GM10266 (cell line): ENCODE data around the gene CNTN4.

ENCODE experiments used
- DNase-seq: peaks from one replicate; pipeline ENCODE4 v3.0.0; 2012; ENCODE audit errors: extremely low spot score
- TF ChIP-seq, protein P1 (sequence below): IDR thresholded peaks from 2 replicates; pipeline ENCODE4 v1.5.1; 2012; ENCODE audit warnings: mild to moderate bottlenecking, low read depth; ENCODE audit not compliant: control insufficient read depth, insufficient read depth; ENCODE audit errors: missing control alignments

The CNTN4 gene

DNA sequence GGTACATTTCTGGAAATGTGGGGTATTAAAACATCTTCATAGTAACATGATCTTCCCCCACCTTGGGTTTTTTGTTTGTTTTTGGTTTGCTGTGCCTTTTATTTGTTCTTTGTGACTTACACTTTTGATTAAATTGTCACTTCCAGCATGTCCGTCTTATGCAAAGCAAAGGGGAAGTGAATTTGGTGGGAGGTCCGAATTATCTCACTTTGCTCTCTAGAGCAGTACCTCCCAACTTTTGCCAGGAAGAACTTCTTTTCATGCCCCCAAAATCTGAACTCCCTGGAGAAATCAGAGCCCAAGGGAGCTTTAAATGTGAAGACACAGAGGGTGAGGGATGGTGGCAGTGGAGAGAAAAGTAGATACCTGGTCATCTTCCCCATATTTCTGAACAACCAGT lies 838.4 kb downstream of the CNTN4 start:
- TF ChIP-seq, protein P1, sequence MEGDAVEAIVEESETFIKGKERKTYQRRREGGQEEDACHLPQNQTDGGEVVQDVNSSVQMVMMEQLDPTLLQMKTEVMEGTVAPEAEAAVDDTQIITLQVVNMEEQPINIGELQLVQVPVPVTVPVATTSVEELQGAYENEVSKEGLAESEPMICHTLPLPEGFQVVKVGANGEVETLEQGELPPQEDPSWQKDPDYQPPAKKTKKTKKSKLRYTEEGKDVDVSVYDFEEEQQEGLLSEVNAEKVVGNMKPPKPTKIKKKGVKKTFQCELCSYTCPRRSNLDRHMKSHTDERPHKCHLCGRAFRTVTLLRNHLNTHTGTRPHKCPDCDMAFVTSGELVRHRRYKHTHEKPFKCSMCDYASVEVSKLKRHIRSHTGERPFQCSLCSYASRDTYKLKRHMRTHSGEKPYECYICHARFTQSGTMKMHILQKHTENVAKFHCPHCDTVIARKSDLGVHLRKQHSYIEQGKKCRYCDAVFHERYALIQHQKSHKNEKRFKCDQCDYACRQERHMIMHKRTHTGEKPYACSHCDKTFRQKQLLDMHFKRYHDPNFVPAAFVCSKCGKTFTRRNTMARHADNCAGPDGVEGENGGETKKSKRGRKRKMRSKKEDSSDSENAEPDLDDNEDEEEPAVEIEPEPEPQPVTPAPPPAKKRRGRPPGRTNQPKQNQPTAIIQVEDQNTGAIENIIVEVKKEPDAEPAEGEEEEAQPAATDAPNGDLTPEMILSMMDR, result no peak
- no peak for DNase-seq

DNA sequence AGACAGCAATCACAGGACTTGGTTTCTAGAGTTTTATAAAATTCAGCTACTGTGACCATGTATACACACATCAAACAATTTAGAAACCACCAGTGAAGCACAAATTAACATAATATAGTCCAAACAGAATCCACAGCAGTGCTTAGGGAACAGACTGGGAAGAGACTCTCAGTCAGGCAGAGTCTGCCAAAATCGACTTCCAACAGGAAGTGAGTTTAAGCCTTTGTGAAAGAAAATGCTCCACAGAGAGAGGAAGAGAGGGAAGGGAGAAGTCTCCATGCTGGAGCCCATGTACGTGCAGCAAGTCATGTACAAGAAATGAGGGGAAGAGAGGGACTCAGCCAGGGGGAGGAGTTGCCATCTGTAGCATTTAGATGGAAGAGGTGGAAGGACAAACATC lies 838.9 kb downstream of the CNTN4 start:
- TF ChIP-seq, protein P1, result no peak
- no peak for DNase-seq

DNA sequence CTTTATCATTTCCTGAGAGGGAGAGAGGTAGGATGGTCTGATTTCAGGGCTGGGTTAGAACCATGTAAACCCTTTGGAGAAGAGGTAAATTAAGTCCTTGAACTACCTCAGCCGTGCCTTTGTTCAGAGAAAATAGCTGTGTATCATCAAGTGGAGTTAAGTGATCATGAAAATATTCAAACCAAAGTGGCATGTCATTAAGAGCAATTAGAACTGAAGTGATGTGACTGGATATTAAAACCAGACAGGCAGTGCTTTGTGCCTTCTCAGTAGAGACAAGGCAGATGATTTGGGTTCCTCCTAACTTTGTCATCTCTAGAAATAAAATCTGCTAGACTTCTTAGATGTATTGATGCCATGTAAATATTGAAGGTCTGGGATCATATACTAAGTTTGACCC lies 840.0 kb downstream of the CNTN4 start:
- TF ChIP-seq, protein P1, result no peak

DNA sequence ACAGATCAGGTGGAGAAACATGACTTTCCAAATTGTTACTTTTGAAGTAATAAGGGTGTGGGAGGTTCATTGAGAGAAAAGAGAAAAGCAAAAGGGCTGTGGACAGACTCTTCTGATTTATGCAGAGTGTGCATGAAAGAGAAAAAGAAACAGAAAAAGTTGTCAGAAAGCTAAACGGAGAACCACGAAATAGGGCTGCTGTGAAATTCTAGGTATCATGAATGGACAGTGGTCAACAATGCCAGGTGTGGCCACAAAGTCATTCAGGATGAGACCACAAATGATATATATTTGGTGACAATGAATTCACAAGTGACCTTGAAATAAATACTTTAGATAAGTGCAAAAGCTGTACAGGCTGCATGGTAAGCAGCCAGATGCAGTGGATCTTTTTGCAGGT lies 841.4 kb downstream of the CNTN4 start:
- no peak for DNase-seq
- TF ChIP-seq, protein P1, result no peak

More for the DNA sequence above, 840.0 kb downstream of the CNTN4 start:
- DNase-seq, result no peak

DNA sequence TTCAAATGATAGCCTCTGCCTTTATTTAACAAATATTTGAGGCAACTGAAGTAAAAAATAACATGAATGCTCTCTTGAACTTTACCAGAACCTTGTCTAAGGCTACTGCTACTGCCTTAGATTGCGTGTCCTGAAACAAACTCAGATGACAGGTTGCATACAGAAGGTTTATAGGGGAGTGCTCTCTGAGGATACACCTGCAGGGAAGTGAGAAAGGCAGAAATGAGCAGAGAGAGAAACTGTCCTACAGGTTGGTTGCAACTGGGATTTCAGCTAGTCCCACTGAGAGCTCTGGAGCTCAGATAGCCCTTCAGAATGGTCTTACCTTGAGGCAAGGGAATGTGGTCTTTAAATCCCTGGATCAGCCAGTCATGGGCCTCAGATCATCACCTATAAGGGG lies 846.0 kb downstream of the CNTN4 start:
- TF ChIP-seq, protein P1, result no peak
- DNase-seq, result no peak

DNA sequence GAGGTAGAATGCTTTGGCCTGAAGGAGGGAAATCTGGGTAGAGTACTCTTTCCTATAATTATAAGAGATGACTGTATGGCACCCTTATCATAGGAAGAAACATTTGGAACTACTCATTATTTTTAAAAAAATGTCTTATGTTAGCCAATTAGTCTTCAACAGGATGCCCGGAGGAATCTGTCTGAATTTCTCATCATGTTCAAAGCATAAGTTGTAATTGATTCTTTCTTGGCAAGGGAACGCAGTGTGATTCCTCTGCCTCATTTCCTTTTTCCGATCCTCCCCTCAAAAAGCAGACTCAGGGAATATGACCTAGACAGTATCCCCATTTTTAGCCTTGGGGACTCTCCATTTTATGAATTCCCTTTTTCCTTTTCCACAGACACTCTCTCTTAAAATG lies 846.5 kb downstream of the CNTN4 start:
- TF ChIP-seq, protein P1, result no peak
- DNase-seq, result no peak

DNA sequence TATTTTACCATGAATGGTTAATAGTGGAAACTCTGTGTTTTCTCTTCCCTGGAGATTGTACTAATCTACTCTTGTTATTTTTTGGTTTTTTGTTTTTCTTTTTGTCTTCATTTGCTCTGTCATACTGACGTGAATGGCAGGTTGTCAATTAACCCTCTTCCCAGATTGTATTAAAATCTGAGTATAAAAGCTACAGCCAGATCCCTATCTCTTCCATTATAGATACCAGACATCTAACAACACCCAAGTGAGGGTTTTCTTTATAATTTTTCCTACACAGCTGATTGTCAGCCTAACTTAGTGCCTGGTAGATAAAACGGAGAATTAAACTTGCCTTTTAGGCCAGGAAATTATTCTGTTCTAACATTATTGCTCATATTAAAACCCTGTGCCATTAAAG lies 848.9 kb downstream of the CNTN4 start:
- TF ChIP-seq, protein P1, result no peak
- no peak for DNase-seq
